ENCODE data around the gene TNFRSF12A.
A peak's percentile ranks its signal among the peaks of the same experiment; 100 is the strongest.

Gene TNFRSF12A

DNA sequence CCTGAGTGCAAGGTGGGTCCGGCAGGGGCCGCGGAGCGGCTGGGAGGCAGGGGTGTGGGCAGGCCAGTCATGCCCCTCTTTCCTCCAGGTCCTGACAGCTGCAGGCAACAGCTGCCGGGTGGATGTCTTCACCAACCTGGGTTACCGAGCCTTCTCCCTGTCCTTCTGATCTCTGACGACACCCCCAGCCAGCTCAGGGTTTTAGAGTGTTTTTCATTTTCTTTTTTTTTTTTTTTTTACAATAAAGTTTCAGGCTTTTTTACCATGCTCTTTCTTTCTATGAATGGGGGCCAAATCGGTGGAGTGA lies 7.3 kb downstream of the TNFRSF12A start:
- no peak for DNase-seq

DNA sequence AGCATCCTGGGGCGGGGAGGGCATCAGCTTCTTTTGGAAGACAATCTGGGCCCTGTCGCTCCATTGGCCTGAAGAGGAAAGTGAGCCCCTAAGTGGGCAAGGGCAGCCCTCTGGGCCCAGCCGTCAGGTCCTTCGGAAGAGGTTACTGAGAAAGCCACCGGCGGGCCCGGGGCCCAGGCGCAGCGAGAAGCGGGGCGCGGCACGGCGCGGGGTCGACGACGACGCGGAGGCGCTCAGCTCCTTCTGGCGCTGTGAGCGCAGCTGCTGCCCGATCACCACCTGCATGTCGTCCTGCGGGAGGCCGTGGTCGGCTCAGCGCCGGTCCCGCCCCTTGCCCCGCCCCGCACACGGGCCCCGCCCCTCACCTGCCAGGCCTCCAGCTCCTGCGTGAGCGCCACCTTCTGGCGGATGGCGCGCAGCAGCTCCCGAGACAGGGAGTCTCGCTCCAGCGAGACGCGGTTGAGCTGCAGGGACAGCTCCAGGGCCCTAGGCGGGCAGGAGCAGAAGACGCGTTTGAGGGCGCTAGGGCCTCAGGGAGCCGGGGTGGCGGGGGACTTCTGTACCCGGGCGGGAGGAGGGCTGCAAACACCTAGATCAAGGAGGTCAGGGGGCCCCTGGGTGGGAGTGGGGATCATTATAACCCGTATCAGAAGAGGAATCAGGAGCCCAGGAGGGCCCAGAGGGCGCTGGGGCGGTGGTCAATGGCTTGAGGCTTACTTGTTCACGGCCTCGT lies 8.0 kb downstream of the TNFRSF12A start:
- peak; percentile 64 for DNase-seq

DNA sequence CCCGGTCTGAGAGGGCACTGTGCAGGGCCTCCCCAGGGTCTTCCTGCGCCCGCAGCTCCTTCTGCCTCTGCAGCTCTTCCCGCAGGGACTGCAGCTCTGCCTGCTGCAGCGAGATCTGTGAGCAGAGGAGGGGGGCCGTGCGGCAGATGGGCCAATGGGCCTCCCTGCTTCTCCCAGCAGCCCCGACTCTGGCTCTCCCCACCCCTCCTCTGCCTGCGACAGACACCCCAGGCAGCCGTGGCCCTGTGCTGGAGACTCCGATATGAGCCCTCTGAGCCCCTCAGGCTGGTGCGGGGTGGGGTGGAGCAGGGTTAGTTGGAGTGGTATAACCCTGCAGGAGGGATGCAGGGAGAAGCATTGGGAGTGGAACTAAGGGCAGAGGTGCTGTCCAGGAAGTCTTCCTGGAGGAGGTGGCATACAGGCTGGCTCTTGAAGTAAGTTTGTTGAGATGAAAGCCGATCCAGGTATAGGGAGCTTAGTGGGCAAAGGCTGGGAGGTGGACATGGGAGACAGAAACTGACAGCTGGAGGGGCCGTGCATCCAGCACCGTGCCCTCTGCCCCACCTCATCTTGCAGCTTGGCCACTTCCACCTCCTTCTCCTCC lies 8.7 kb downstream of the TNFRSF12A start:
- DNase-seq, result no peak

DNA sequence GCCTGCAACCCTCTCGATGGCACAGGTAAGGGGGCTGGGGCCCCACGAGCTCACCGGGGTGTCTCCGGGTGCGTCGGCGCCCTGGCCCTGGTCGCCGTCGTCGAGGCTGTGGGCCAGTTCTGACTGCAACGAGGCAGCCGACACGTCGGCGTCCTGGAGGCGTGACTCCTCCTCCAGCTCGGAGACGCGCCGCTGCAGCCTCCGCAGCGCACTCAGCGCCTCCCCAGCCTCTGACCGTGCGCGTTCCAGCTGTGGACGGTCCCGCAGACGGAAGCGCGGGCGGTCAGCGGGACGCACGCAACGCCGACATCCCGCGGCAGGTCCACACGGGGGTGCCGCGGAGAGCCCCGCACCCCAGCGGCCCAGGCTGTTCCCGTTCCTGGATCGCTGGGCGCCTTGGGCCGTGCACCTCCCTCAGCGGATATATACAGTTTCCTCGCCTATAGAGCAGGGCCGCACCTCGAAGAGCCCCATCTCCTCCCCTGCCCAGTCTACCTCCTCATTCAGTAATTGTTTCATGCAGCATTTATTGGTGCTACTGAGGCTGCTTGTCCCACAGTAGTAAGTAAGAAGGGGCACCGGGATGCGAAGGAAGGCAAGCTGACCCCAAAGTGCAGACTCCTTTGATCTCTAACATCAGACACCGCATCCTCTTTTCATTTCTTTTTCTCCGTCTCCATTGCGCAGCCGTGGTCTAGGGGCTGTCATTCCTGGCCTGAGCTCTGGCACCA lies 9.5 kb downstream of the TNFRSF12A start:
- DNase-seq, result peak; percentile 31

DNA sequence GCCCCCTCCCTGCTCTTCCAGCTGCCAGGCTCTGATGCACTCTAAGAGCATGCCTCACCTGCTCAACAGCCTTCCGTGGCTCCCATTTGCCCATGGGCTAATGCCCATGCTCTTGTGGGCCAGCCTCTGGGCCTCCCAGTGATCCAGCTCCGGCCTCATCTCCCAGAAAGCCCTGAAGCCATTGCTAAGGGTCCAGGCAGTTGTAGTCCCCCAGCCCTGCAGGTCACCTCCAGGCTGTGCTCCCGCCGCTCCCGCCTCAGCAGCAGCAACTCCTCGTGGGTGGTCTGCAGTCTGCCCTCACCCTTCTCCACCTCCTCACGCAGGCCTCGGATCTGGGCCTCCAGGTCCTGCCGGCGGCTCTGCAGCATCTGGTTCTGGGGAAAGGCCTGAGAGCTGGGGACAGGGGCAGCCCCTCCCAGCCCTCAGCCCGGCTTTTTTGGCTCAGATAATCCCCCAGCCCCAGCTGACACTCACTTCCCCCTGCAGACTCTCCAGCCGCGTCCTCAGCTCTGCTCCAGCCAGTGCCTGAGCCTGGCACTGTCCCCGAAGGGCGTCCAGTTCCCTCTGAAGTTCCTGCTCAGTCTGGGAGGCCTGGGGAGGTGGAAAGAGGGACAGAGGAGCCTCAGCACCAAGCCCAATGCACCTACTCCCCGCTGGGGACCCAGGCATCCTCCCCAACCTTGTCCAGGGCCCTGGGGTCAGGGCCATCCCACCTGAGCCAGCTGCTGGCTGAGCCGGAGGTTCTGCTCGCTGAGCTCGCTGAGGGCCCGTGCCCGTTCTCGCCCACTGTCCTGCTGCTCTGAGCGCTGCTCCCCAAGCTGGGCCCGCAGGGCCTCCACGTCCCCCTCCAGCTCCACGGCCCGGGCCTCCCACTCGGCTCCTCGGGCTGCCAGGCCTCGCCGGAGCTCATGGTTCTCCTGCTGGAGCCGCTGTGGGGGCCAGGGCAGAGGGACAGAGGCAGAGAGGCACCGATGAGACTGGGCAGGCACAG lies 10.3 kb downstream of the TNFRSF12A start:
- no peak for DNase-seq

DNA sequence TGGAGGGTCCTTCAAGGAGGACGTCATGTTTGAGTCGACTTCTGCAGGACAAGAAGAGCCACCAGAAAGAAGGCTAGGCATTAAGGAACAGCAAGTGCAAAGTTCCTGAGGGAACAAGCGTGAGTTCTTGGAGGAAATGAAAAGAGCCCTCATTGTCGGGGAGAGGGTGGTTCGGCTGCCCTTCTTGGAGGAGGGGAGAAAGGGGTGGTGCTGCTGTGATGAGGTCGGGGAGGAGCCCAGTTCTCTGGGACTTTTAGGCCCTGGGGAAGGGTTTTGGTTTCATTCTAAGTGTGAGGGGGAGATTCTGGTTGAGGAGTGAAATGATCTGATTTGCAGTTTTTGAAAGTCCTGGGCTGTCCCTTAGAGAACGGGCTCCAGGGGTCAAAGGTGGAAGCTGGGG lies 12.5 kb downstream of the TNFRSF12A start:
- DNase-seq, result no peak

DNA sequence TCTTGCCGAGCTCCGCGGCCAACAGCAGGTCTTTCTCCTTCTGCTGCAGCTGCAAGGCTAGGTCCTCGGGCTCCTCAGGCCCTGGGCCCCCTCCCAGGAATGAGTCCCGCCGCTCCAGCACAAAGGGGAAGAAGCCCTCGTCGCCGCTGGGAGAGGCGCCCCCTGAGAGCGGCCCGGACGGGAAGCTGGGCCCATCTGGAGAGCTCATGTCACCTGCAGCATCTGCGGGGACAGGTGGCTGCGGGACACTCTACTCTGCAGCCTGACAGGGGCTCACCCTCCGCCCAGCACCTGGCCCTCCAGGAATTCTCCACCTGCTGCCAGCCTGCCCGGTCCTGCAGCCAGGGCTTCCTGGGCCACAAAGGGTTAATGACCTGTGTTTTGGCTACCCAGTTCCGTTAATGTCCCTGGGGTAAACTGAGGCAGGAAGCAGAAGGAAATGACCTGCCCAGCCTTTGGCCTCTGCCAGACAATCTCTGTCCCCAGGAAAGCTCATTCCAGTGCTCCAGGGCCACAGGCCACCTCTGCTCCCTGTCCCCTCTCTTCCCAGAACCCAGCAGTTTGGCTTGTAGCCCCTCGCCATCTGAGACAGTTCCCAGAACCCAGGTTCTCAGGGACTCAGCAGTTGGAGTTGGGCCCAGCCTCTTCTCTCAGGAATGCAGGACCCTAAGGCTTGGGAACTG lies 15.3 kb downstream of the TNFRSF12A start:
- no peak for DNase-seq

DNA sequence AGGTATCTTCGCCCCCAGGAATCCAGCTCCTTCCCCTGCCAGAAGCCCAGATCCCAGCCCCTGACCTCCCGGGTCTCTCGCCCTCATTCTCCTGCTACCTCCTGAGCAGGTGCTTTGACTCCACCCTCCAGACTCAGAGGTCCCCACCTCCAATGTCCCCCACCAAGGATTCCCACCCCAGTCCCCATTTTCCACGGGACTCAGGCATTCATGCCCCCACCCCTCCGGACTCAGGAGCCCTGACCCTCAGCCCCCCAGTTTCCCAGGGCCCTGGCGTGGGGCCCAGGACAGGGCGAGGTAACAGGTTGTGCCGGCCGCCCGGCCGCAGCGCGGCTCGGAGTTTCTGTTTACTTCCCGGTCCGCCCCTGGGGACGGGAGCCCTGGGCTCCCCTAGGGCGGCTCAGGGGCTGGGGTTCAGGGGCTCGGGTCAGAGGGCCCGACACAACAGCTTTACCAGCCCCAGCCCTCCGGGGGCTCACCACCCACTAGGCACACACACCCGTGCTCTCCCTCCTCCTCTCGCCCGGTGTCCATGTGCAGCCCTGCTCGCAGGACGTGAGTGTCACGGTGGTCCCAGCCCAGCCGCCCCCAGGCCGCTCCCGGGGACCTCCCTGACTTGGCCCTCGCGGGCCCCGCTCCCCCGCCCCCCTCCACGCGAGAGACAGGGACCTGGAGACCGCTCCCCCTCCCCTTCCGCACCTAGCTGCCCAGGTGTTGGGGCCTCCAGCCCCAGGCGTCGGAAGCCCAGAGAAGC lies 16.0 kb downstream of the TNFRSF12A start:
- DNase-seq, result no peak

DNA sequence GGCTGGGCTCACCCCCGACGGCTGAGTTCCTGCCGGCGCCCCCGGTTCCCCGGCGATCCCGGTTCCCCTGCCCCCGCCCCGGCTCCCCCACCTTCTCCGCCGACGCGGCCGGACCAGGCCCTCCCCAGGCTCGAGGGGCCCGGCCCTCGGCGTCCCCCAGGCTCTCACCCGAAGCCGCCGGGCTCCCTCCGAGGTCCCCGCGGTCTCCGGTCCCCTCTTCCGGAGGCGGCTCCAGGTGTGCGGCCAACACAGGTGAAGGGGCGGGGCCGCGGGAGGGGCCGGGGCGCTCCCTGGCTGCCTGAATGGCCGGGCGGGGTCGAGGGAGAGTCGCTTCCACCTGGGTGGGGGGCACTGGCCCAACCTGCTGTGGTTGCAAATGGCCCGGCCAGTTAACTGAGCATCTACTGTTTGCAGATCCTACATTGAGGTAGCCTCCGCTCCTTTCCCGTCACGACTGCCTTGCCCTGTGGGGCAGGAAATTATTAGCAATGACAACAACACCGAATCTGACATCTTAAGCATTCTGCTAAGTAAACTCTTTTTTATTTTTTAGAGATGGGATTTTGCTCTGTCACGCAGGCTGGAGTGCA lies 16.7 kb downstream of the TNFRSF12A start, which contains the start of gene BICDL2:
TSS of gene BICDL2 (minus strand) at position 219 of the 590 bp plus-strand sequence. CDS start 1,448 bp downstream, outside the sequence.
- DNase-seq, result no peak

DNA sequence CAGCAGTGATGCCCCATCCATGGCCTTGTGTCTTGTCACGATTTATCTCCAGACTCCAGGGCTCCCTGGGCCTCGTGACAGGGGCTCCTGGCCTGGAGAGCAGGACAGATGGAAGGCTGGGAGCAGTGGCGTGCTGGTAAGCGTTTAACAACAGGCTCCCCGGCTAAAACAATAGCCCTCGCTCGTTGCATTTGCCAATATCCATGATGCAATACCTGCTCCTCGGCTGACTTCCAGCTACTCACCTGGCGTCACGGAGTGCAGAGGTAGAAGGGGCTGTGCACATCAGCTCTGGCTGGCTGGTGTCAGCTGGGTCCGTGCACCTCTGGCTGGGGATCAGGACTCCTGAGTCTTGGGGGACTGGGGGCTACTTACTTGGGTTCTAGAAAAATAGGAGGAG lies 18.1 kb downstream of the TNFRSF12A start:
- no peak for DNase-seq

DNA sequence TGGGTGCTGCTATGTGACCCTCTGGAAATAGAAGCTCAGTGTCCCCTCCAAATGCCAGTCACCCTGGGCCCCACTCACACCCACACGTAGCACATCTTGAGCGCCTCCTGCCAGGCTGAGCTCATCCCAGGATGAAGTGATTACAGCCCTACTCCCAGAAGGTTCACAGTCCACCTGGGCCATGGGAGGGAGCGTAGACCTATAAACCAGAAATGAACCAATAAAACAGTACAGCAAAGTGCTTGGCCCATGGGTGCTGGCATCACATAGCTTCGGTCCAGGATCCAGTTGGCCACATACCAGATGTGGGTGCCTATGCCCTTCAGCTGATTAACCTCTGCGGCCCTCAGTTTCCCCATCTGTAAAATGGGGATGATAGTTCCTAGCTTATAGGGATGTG lies 18.7 kb downstream of the TNFRSF12A start:
- DNase-seq, result no peak

DNA sequence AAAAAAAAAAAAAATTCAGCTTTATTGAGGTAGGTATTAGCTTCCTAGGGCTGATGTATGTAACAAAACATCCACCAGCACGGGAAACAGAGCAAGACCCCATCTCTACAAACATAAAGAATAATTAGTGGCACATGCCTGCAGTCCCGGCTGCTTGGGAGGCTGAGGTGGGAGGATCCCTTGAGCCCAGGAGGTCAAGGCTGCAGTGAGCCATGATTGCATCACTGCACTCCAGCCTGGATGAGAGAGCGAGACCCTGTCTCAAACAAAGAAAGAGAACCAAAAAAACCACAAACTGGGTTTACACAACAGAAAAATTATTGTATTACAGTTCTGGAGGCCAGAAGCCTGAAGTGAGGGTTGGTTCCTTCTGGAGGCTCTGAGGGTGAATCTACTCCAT lies 22.2 kb downstream of the TNFRSF12A start:
- DNase-seq, result no peak

DNA sequence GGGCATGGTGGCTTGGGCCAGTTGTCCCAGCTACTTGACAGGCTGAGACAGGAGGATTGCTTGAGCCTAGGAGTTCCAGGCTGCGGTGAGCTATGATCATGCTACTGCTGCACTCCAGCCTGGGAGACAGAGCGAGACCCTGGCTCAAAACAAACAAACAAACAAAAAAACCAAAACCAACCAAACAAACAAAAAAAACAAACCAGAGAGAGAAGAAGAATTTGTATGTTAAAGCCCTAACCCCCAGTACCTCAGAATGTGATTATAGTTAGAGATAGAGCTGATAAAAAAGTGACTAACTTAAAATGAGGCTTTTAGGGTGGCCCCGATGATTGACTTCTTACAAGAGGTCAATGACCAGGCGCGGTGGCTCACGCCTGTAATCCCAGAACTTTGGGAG lies 24.5 kb downstream of the TNFRSF12A start:
- DNase-seq, result no peak

DNA sequence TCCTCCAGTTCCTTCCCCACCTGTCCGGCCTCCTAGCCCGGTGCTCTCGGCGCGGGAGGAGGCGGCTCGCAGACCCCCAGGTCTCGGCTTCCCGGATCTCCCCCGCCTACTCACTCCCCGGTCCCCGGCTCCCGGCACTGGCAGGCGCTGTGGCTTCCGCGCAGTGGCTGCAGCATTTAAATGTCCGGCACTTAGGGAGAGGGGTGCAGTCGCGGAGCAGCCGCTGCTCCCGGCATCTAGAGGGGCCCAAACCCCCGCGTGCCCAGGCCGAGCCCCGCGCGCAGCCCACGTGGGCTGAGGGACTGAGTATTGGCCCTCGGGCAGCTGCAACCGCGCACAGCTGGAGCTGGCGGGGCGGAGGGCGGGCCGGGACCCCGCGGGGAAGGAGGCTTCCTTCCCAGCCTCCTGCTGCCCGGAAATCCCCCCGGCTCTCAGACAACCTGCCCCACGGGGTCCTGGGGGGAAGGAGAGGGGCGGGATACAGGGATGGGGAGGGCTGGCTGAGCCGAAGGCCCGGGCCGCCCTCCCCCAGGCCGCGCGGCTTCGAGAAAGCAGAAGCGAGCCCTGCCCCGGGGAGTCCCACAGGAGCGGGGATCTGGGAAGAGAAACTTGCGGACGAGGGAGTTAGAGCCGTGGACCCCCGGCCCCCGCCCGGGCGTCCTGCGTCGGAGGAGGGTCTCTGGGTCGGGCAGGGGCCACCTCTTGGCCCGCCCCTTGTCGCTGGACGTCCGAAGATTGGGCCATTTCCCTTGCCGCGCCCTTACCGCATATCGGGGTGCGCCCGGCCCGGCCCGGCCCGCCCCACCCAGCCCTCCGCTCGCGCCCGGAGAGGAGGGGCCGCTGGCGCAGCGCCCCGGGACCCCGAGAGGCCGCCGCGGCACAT lies 25.8 kb downstream of the TNFRSF12A start, which contains the start of gene MMP25:
TSS of gene MMP25 (plus strand) at position 804 of the 883 bp plus-strand sequence. CDS start 357 bp downstream, outside the sequence.
- DNase-seq, result no peak

DNA sequence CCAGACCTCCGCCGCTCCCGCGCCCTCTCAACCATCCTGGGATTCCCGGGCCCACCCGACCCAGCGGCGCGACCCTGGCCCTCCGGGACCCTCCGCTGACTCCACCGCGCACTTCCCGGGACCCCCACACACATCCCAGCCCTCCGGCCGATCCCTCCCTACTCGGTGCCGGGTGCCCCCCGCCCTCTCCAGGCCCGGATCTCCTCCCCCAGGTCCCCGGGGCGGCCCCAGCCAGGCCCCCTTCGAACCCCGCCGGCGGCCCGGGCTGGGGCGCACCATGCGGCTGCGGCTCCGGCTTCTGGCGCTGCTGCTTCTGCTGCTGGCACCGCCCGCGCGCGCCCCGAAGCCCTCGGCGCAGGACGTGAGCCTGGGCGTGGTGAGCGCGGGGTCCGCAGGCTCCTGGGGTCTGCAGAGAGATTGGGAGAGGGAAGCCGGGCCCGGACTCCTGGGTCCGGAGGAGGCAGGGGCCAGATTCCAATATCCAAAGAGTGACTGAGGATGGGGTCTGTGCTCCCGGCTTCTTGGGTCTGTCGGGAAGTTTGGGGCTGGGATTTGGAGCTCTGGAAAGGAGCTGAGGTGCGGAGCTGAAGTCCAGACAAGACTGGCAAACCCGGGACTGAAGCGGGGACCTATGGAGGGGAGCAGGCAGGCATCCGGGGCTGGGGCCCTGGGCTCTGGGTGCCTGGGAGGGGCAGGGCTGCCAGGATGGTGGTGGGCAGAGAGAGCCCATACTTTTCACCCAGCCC lies 26.6 kb downstream of the TNFRSF12A start:
- no peak for DNase-seq

DNA sequence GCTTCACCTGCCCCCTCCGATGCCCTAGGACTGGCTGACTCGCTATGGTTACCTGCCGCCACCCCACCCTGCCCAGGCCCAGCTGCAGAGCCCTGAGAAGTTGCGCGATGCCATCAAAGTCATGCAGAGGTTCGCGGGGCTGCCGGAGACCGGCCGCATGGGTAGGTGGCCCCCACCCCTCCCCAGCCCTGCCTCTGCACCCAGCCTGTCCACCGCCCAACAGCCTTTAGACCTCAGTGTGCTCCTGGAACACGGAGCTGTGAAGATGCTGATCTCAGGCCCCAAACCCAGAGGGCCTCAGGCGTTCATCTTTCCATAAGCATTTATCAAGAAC lies 27.2 kb downstream of the TNFRSF12A start:
- DNase-seq, result no peak

DNA sequence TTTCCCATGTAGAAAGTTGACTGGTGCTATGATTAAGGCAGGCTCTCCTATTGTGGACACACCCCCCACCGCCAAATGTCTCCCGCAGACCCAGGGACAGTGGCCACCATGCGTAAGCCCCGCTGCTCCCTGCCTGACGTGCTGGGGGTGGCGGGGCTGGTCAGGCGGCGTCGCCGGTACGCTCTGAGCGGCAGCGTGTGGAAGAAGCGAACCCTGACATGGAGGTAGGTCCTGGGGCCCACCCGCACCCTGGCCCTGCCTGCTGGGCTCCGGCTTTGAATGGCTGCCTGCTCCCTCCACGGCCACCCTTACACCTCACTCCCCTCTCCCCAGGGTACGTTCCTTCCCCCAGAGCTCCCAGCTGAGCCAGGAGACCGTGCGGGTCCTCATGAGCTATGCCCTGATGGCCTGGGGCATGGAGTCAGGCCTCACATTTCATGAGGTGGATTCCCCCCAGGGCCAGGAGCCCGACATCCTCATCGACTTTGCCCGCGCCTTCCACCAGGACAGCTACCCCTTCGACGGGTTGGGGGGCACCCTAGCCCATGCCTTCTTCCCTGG lies 29.8 kb downstream of the TNFRSF12A start:
- DNase-seq, result no peak

DNA sequence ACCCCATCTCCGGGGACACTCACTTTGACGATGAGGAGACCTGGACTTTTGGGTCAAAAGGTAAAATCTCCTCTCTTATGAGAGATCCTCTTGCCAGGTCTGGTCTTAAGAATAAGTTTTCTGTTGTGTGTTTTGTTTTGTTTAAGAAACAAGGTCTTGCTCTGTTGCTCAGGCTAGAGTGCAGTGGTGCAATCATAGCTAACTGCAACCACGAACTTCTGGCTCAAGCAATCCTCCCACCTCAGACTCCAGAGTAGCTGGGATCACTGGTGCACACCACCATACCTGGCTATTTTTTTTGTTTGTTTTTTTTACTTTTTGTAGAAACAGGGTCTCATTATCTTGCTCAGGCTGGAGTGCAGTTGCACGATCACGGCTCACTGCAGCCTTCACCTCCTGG lies 30.3 kb downstream of the TNFRSF12A start:
- DNase-seq, result no peak

DNA sequence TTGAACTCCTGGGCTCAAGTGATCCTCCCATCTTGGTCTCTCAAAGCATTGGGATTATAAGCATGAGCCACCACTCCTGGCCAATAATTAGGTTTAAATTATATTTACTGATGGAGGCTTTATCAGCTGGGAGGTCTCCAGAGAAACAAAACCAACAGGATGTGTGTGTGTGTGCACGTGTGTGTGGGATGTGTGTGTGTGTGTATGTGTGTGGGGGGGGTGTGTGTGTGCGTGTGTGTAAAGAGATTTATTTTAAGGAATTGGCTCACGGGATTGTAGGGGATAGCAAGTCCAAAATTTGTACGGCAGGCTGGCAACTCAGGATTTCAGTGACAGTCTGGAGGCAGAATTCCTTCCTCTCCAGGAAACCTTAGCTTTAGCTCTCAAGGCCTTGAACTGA lies 30.8 kb downstream of the TNFRSF12A start:
- no peak for DNase-seq

All from fibroblast of upper back skin (primary cell).